ENCODE results near the gene XDH. TPM values are rescaled to one million over a fixed set of nuclear protein-coding genes. Genes with fewer than 3 reads are reported as not detected.
A peak's percentile ranks its signal among the peaks of the same experiment; 100 is the strongest.

The XDH gene
- total RNA-seq, 4 donors from 2014 or later: 25.9 to 57.9 (median 37.2) TPM

- H3K36me3 ChIP-seq: no peaks in the 10 kb centered on the region
- H3K4me1 ChIP-seq: peaks cover 0 to 8% (median 0%) of the 10 kb centered on the region in 4 donors
- H3K27ac ChIP-seq: no peak overlapping the region
- in situ Hi-C loops (cut with MboI; ENCODE audit: low pct_ligation_motif_present in 1 of 4, low pct_unique_long_range_greater_than_20kb in 1 of 4, low sequenced_read_pairs in 3 of 4) (no loop called here), intact Hi-C loops (cut with DNase I; ENCODE audit: low total_unique reads) (no loop called here)
- TF ChIP-seq EP300 (IDR thresholded peaks at IDR 0.05; ENCODE audit: low read depth) (no peak), POLR2A (IDR thresholded peaks at IDR 0.05) (no peak), CTCF (IDR thresholded peaks at IDR 0.05) (no peak), POLR2AphosphoS5 (IDR thresholded peaks at IDR 0.05) (no peak)
- no peaks in the 10 kb centered on the region for H3K27me3 ChIP-seq
- H3K4me3 ChIP-seq: no peak overlapping the region
- DNase-seq: no peak
- 34 to 72% methylated on average over 3 of the region's 3 CpGs for WGBS, 2 donors (ENCODE audit: low coverage in 1 of 2)
- peaks cover 9 to 18% of the 10 kb centered on the region in 2 donors for H3K9me3 ChIP-seq
Observed at GRCh38 chr2:31421634-31422033, 7.1 kb upstream of the XDH start.

GRCh38 chr2:31420936-31421335 lies 6.4 kb upstream of the XDH start:
- Histone ChIP-seq H3K4me1 (peaks cover 0 to 11% (median 2%) of the 10 kb centered on the region in 4 donors), H3K27me3 (no peaks in the 10 kb centered on the region), H3K27ac (no peak overlapping the region), H3K4me3 (no peak overlapping the region), H3K9me3 (peaks cover 9 to 18% of the 10 kb centered on the region in 2 donors), H3K36me3 (no peaks in the 10 kb centered on the region)
- intact Hi-C loops (cut with DNase I; ENCODE audit: low total_unique reads): no loop called here
- DNase-seq: no peak
- 67 to 75% methylated on average over 1 of the region's 1 CpG for WGBS, 2 donors (ENCODE audit: low coverage in 1 of 2)
- no peak for TF ChIP-seq CTCF (IDR thresholded peaks at IDR 0.05)
- TF ChIP-seq POLR2A (IDR thresholded peaks at IDR 0.05): no peak
- TF ChIP-seq EP300 (IDR thresholded peaks at IDR 0.05; ENCODE audit: low read depth): no peak
- no peak for TF ChIP-seq POLR2AphosphoS5 (IDR thresholded peaks at IDR 0.05)
- in situ Hi-C loops (cut with MboI; ENCODE audit: low pct_ligation_motif_present in 1 of 4, low pct_unique_long_range_greater_than_20kb in 1 of 4, low sequenced_read_pairs in 3 of 4): no loop called here

GRCh38 chr2:31419386-31419785 lies 4.8 kb upstream of the XDH start:
- Histone ChIP-seq H3K27ac (no peak overlapping the region), H3K27me3 (no peaks in the 10 kb centered on the region), H3K36me3 (no peaks in the 10 kb centered on the region), H3K4me3 (no peak overlapping the region), H3K9me3 (peaks cover 9 to 18% of the 10 kb centered on the region in 2 donors), H3K4me1 (peaks cover 0 to 23% (median 5%) of the 10 kb centered on the region in 4 donors)
- no peak for TF ChIP-seq POLR2AphosphoS5 (IDR thresholded peaks at IDR 0.05)
- TF ChIP-seq EP300 (IDR thresholded peaks at IDR 0.05; ENCODE audit: low read depth): no peak
- TF ChIP-seq CTCF (IDR thresholded peaks at IDR 0.05): no peak
- no peak for TF ChIP-seq POLR2A (IDR thresholded peaks at IDR 0.05)
- intact Hi-C loops (cut with DNase I; ENCODE audit: low total_unique reads) (no loop called here), in situ Hi-C loops (cut with MboI; ENCODE audit: low pct_ligation_motif_present in 1 of 4, low pct_unique_long_range_greater_than_20kb in 1 of 4, low sequenced_read_pairs in 3 of 4) (no loop called here)
- no peak for DNase-seq

- H3K4me1 ChIP-seq: peaks cover 0 to 18% (median 5%) of the 10 kb centered on the region in 4 donors
- H3K27me3 ChIP-seq: no peaks in the 10 kb centered on the region
- no peak for DNase-seq
- no peaks in the 10 kb centered on the region for H3K36me3 ChIP-seq
- intact Hi-C loops (cut with DNase I; ENCODE audit: low total_unique reads): no loop called here
- TF ChIP-seq EP300 (IDR thresholded peaks at IDR 0.05; ENCODE audit: low read depth) (no peak), CTCF (IDR thresholded peaks at IDR 0.05) (no peak), POLR2A (IDR thresholded peaks at IDR 0.05) (no peak), POLR2AphosphoS5 (IDR thresholded peaks at IDR 0.05) (no peak)
- H3K9me3 ChIP-seq: peaks cover 9 to 18% of the 10 kb centered on the region in 2 donors
- in situ Hi-C loops (cut with MboI; ENCODE audit: low pct_ligation_motif_present in 1 of 4, low pct_unique_long_range_greater_than_20kb in 1 of 4, low sequenced_read_pairs in 3 of 4): no loop called here
- no peak overlapping the region for H3K4me3 ChIP-seq
- peak overlapping the region in 3 of 4 donors; percentile 67 to 82 (median 73) for H3K27ac ChIP-seq
- 44 to 50% methylated on average over 2 of the region's 2 CpGs for WGBS, 2 donors (ENCODE audit: low coverage in 1 of 2)
Observed at GRCh38 chr2:31415421-31415820, 879 bp upstream of the XDH start.
